HG03342 (cell line): Measurements from ENCODE around the gene FGD6.
"Not testable (repeated sequence)": the region's sequence is repeated elsewhere in the genome, so short reads cannot be mapped to it uniquely, and the experiment has no call there.

Source experiments
- ATAC-seq: cut with Tn5 transposase; IDR thresholded peaks from one replicate; pipeline ENCODE4 v1.9.1; 2021; ENCODE audit warnings: mild to moderate bottlenecking, moderate library complexity; ENCODE audit not compliant: unreplicated experiment

The FGD6 gene

GRCh38 chr12:95235621-95236020 lies 18.4 kb upstream of the FGD6 start:
- ATAC-seq, result not testable (repeated sequence)

- ATAC-seq, result not testable (repeated sequence)
Observed at GRCh38 chr12:95234187-95234586, 16.9 kb upstream of the FGD6 start.

GRCh38 chr12:95231190-95231589 lies 13.9 kb upstream of the FGD6 start:
- ATAC-seq, result no peak

- no peak for ATAC-seq
Observed at GRCh38 chr12:95230313-95230712, 13.0 kb upstream of the FGD6 start.

- ATAC-seq, result no peak
Observed at GRCh38 chr12:95229636-95230035, 12.4 kb upstream of the FGD6 start.

GRCh38 chr12:95228617-95229016 lies 11.3 kb upstream of the FGD6 start:
- no peak for ATAC-seq

GRCh38 chr12:95227818-95228356 lies 10.6 kb upstream of the FGD6 start:
- no peak for ATAC-seq

GRCh38 chr12:95225645-95226212 lies 8.5 kb upstream of the FGD6 start:
- ATAC-seq, result no peak

- no peak for ATAC-seq
Observed at GRCh38 chr12:95224202-95225170, 7.2 kb upstream of the FGD6 start.

- no peak for ATAC-seq
Observed at GRCh38 chr12:95220726-95221125, 3.5 kb upstream of the FGD6 start.

- no peak for ATAC-seq
Observed at GRCh38 chr12:95220190-95220589, 2.9 kb upstream of the FGD6 start.

- no peak for ATAC-seq
Observed at GRCh38 chr12:95218150-95219133, 1.2 kb upstream of the FGD6 start.

GRCh38 chr12:95216711-95217376 lies 423 bp downstream of the FGD6 start:
- peak; percentile 17 for ATAC-seq

GRCh38 chr12:95215949-95216348 lies 1.3 kb downstream of the FGD6 start:
- no peak for ATAC-seq

- no peak for ATAC-seq
Observed at GRCh38 chr12:95214466-95214865, 2.8 kb downstream of the FGD6 start.

GRCh38 chr12:95213928-95214327 lies 3.3 kb downstream of the FGD6 start:
- ATAC-seq, result no peak

GRCh38 chr12:95213119-95213518 lies 4.1 kb downstream of the FGD6 start:
- ATAC-seq, result no peak

GRCh38 chr12:95212586-95212985 lies 4.7 kb downstream of the FGD6 start:
- no peak for ATAC-seq

GRCh38 chr12:95208678-95209077 lies 8.6 kb downstream of the FGD6 start:
- ATAC-seq, result no peak

- no peak for ATAC-seq
Observed at GRCh38 chr12:95207407-95207806, 9.9 kb downstream of the FGD6 start.
